T-helper 1 cell (primary cell): Measurements from ENCODE around the gene OOSP1.
"Not testable (repeated sequence)": the region's sequence is repeated elsewhere in the genome, so short reads cannot be mapped to it uniquely, and the experiment has no call there.

Source experiments
- DNase-seq, 5 donors: peaks; one replicate each; pipeline ENCODE4 v3.0.0-alpha.2; 2012 to 2020

OOSP1 gene

GRCh38 chr11:59960502-59961381 is 22.5 kb downstream of the OOSP1 start:
- no peak for DNase-seq

- DNase-seq, result no peak
These were observed 23.9 kb downstream of the OOSP1 start for GRCh38 chr11:59962107-59962482.

- DNase-seq, result no peak
These were observed 25.5 kb downstream of the OOSP1 start, which contains the start of gene OOSP4A for GRCh38 chr11:59963733-59964132. OOSP4A (plus strand) TSS chr11:59964033; CDS start chr11:59964033, 0 bp downstream.

GRCh38 chr11:59965424-59965823 is 27.2 kb downstream of the OOSP1 start:
- no peak for DNase-seq

DNA sequence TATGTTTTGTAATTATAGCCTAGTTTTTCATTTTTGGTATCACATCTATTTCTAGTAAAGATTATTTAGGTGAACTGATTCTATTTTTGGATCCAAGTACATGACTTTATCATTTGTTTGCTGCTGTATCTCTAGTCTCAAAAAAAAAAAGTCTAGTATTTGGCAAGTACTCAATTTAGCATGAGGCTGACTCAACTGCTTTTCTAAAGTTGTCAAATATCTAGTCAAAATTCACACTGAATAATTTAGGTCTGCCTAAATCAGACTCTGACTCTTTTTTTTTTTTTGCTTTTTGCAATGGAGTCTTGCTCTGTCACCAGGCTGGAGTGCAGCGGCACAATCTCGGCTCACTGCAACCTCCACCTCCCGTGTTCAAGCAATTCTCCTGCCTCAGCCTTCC is 28.0 kb downstream of the OOSP1 start:
- no peak for DNase-seq

GRCh38 chr11:59967677-59968394 is 29.6 kb downstream of the OOSP1 start:
- no peak for DNase-seq

DNA sequence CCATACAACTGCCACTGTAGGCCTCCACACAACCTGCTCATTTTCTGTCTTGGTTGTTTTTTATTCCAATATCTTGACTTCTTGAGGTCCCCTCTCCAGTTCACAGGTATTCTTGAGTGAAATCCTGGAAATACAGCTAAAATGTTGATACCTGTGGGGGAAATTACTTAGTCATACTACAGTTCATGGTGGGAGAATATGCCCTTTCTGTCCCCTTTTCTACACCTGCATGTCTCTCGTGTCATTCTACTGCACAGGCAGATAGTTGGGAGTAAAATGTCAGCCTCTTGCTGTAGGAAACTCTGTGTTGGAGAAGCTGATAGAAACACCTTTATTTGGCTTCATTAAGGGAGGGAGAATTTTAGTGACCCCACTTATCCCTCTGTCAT is 30.2 kb downstream of the OOSP1 start:
- no peak for DNase-seq

GRCh38 chr11:59973097-59973496 is 34.9 kb downstream of the OOSP1 start:
- no peak for DNase-seq

DNA sequence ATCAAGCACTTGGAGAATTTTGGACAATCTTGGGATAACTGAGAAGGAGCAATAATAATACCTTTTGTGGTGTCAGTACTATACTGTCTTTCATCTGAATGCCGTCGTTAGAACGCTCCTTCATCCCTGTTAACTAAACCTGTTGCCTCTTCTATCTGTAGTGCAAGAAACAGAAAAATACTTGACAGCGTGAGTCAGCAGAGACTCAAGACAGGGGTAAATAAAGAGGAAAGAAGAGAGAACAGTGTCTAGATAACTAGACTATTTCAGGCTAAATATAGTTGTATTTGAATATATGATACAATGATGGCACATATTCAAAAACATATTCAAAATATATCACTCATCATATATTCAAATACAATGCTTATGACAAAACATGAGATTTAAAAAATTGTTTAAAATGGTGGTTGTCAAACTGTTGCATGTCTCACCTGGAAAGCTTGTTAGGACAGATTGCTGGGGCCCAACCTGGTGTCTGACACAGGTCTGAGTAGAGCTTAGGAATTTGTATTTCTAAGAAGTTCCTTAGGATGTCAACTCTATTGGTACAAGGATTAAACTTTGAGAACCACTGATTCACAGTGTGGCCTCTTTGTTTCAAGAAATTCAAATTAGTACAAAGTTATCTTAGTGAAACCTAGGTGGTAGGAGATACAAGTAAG is 43.0 kb downstream of the OOSP1 start:
- no peak for DNase-seq

DNA sequence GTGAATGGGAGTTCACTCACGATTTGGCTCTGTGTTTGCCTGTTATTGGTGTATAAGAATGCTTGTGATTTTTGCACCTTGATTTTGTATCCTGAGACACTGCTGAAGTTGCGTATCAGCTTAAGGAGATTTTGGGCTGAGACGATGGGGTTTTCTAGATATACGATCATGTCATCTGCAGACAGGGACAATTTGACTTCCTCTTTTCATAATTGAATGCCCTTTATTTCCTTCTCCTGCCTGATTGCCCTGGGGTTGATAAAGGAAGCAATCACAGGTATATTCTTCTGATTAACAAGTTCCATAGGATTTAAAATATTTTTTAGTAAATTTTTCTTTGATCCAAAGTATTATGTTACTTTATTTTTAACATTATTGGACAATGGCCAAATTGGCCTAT is 43.8 kb downstream of the OOSP1 start:
- not testable (repeated sequence) for DNase-seq

GRCh38 chr11:59983212-59983611 is 45.0 kb downstream of the OOSP1 start:
- no peak for DNase-seq

GRCh38 chr11:59984368-59984767 is 46.1 kb downstream of the OOSP1 start:
- no peak for DNase-seq

GRCh38 chr11:59990421-59990820 is 52.2 kb downstream of the OOSP1 start:
- no peak for DNase-seq

- DNase-seq, result no peak
These were observed 54.2 kb downstream of the OOSP1 start for GRCh38 chr11:59992425-59992824.

GRCh38 chr11:59997800-59998199 is 59.6 kb downstream of the OOSP1 start:
- DNase-seq, result no peak

GRCh38 chr11:59999691-60000090 is 61.5 kb downstream of the OOSP1 start:
- DNase-seq, result no peak

DNA sequence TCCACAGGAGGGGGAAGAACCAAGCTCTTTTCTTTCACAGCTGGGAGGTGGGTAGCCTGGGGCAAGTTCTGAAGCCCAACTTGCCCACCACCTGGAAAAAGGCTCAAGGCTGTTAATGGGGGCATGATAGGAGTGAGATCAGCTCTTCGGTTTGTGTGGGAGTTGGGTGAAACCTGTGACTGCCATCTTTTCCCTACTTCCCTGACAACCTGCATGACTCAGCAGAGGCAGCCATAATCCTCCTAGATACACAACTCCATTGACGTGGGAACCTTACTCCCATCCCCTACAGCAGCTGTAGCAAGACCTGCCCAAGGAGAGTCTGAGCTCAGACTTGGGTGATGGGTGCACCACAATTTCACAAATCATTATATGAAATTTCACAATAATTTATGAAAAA is 65.5 kb downstream of the OOSP1 start:
- DNase-seq, result no peak

GRCh38 chr11:60005360-60005759 is 67.1 kb downstream of the OOSP1 start:
- DNase-seq, result no peak
